ENCODE results near the gene ZNF57.
A peak's percentile ranks its signal among the peaks of the same experiment; 100 is the strongest.
"Not testable (repeated sequence)": the region's sequence is repeated elsewhere in the genome, so short reads cannot be mapped to it uniquely, and the experiment has no call there.

Gene ZNF57

DNA sequence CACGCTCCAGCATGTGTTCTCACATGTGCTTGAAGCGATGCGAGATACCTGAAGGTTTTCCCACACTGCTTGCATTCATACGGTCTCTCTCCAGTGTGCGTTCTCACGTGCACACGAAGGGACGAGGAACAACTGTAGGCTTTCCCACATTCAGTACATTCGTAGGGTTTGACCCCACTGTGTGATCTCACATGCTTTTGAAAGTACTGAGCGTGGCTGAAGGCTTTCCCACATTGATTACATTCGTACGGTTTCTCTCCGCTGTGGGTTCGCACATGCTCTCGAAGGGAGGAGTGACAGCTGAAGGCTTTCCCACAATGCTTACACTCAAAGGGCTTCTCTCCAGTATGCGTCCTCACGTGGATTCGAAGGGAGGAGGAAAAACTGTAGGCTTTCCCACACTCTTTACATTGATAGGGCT is 32.8 kb downstream of the ZNF57 start:
- peaks cover 86 to 94% (median 92%) of the 10 kb centered on the region in 11 experiments for H3K36me3 ChIP-seq
- no peak overlapping the region for H3K9ac ChIP-seq
- H3K4me2 ChIP-seq: no peak overlapping the region
- H3K27me3 ChIP-seq: peaks cover 0 to 4% (median 0%) of the 10 kb centered on the region in 11 experiments; a peak in 1 of 22 replicates
- H4K20me1 ChIP-seq: no peaks in the 10 kb centered on the region
- TF ChIP-seq Cebpa-rat (IDR thresholded peaks at IDR 0.05): no peak
- H3K27ac ChIP-seq: no peak overlapping the region
- peaks cover 93 to 95% (median 94%) of the 10 kb centered on the region in 11 experiments for H3K9me3 ChIP-seq (replicated peaks in 1 of 11)
- H3K4me3 ChIP-seq: peak overlapping the region in 9 of 10 experiments; percentile 27 to 49 (median 41); a peak in 19 of 20 replicates
- no peaks in the 10 kb centered on the region for H3K4me1 ChIP-seq

DNA sequence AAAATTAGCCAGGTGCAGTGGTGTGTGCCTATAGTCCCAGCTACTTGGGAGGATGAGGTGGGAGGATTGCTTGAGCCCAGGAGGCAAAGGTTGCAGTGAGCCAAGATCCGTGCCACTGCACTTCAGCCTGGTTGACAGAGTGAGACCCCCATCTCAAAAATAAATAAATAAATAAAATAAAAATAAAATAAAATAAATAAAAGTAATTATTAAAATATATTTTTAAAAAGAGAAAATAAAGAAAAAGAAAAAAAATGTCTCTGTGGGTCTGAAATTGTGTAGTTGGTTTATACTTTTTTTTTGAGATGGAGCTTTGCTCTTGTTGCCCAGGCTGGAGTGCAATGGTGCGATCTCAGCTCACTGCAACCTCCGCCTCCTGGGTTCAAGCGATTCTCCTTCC is 35.1 kb downstream of the ZNF57 start:
- not testable (repeated sequence) for H4K20me1 ChIP-seq, H3K9ac ChIP-seq, H3K27ac ChIP-seq, H3K4me2 ChIP-seq, H3K4me1 ChIP-seq, H3K27me3 ChIP-seq
- Histone ChIP-seq H3K9me3 (replicated peaks in 1 of 11) (peaks cover 92 to 100% (median 100%) of the 10 kb centered on the region in 11 experiments), H3K4me3 (peak overlapping the region in 7 of 10 experiments; percentile 25 to 43 (median 31); a peak in 10 of 20 replicates), H3K36me3 (peaks cover 89 to 100% (median 100%) of the 10 kb centered on the region in 11 experiments)

- peaks cover 13 to 26% (median 21%) of the 10 kb centered on the region in 10 experiments for H3K4me1 ChIP-seq
- H3K9ac ChIP-seq: peak overlapping the region in 1 of 11 experiments; percentile 89; a peak in 1 of 22 replicates
- H4K20me1 ChIP-seq: peaks cover 0 to 4% (median 0%) of the 10 kb centered on the region in 11 experiments; a peak in 1 of 22 replicates
- TF ChIP-seq Cebpa-rat (IDR thresholded peaks at IDR 0.05): no peak
- H3K27me3 ChIP-seq: no peaks in the 10 kb centered on the region
- H3K36me3 ChIP-seq: peaks cover 17 to 45% (median 35%) of the 10 kb centered on the region in 11 experiments
- peaks cover 20 to 46% (median 36%) of the 10 kb centered on the region in 11 experiments for H3K9me3 ChIP-seq (replicated peaks in 1 of 11)
- peak overlapping the region; percentile 91 to 99 (median 98) for H3K4me2 ChIP-seq
- peak overlapping the region in 1 of 11 experiments; percentile 89; a peak in 1 of 22 replicates for H3K27ac ChIP-seq
- H3K4me3 ChIP-seq: peak overlapping the region in 2 of 10 experiments; percentile 84 to 90; a peak in 4 of 20 replicates
Measured at GRCh38 chr19:2942928-2943640, 42.4 kb downstream of the ZNF57 start.

- H3K27ac ChIP-seq: peak overlapping the region; percentile 62 to 89 (median 81)
- H3K4me1 ChIP-seq: peaks cover 22 to 34% (median 30%) of the 10 kb centered on the region in 10 experiments
- H3K4me3 ChIP-seq: peak overlapping the region; percentile 76 to 95 (median 88)
- H3K4me2 ChIP-seq: peak overlapping the region; percentile 91 to 99 (median 98)
- TF ChIP-seq Cebpa-rat (IDR thresholded peaks at IDR 0.05): no peak
- no peaks in the 10 kb centered on the region for H3K27me3 ChIP-seq
- peaks cover 4 to 32% (median 22%) of the 10 kb centered on the region in 11 experiments for H3K36me3 ChIP-seq
- peaks cover 7 to 33% (median 23%) of the 10 kb centered on the region in 11 experiments for H3K9me3 ChIP-seq (replicated peaks in 1 of 11)
- peak overlapping the region; percentile 77 to 92 (median 86) for H3K9ac ChIP-seq
- H4K20me1 ChIP-seq: peaks cover 0 to 4% (median 0%) of the 10 kb centered on the region in 11 experiments; a peak in 1 of 22 replicates
Measured at GRCh38 chr19:2944403-2944774, 43.7 kb downstream of the ZNF57 start.

- peak within 1 kb of the TSS; percentile 91 to 99 (median 98) for H3K4me2 ChIP-seq
- peaks cover 25 to 38% (median 34%) of the 10 kb centered on the region in 10 experiments for H3K4me1 ChIP-seq
- H3K9ac ChIP-seq: peak within 1 kb of the TSS; percentile 77 to 92 (median 86)
- no peaks in the 10 kb centered on the region for H3K27me3 ChIP-seq
- peak within 1 kb of the TSS; percentile 62 to 89 (median 81) for H3K27ac ChIP-seq
- no peak for TF ChIP-seq Cebpa-rat (IDR thresholded peaks at IDR 0.05)
- peaks cover 0 to 26% (median 16%) of the 10 kb centered on the region in 11 experiments; a peak in 20 of 22 replicates for H3K36me3 ChIP-seq
- H3K9me3 ChIP-seq (replicated peaks in 1 of 11): peaks cover 1 to 27% (median 18%) of the 10 kb centered on the region in 11 experiments; a peak in 20 of 22 replicates
- H3K4me3 ChIP-seq: peak within 1 kb of the TSS; percentile 76 to 95 (median 88)
- peaks cover 0 to 4% (median 0%) of the 10 kb centered on the region in 11 experiments; a peak in 1 of 22 replicates for H4K20me1 ChIP-seq
Measured at GRCh38 chr19:2944775-2945574, 44.2 kb downstream of the ZNF57 start, which contains the start of gene ZNF77. ZNF77 (minus strand) TSS chr19:2944971; CDS start chr19:2944840, 131 bp downstream.

- TF ChIP-seq Cebpa-rat (IDR thresholded peaks at IDR 0.05): no peak
- peak overlapping the region; percentile 77 to 92 (median 86); a peak in 21 of 22 replicates for H3K9ac ChIP-seq
- peak overlapping the region; percentile 49 to 89 (median 81) for H3K27ac ChIP-seq
- H4K20me1 ChIP-seq: peaks cover 0 to 4% (median 0%) of the 10 kb centered on the region in 11 experiments; a peak in 1 of 22 replicates
- H3K4me3 ChIP-seq: peak overlapping the region; percentile 76 to 95 (median 88)
- no peaks in the 10 kb centered on the region for H3K27me3 ChIP-seq
- H3K9me3 ChIP-seq (replicated peaks in 1 of 11): peaks cover 0 to 20% (median 10%) of the 10 kb centered on the region in 11 experiments; a peak in 16 of 22 replicates
- H3K36me3 ChIP-seq: peaks cover 0 to 19% (median 10%) of the 10 kb centered on the region in 11 experiments; a peak in 14 of 22 replicates
- H3K4me2 ChIP-seq: peak overlapping the region; percentile 71 to 88 (median 81)
- peaks cover 25 to 38% (median 34%) of the 10 kb centered on the region in 10 experiments for H3K4me1 ChIP-seq
Measured at GRCh38 chr19:2945575-2946184, 45.0 kb downstream of the ZNF57 start.

DNA sequence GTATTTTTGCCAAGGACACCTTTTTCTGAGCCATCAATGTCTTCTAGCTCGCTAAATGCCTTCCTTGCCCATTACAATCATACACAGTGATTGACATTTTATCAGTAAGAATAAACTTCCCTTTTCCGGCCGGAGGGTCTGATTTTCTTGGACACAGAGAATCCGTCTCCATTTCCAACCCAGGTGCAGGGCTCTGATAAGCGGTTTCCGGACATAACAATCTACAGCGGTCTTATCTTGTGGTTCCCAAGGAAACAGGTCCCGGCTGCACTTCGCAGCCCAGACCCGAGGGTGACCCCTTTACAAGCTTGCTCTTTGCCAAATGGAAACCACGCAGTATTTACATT is 49.2 kb downstream of the ZNF57 start:
- peak overlapping the region; percentile 86 to 97 (median 93) for H3K27ac ChIP-seq
- no peaks in the 10 kb centered on the region for H3K36me3 ChIP-seq
- H3K27me3 ChIP-seq: no peaks in the 10 kb centered on the region
- TF ChIP-seq Cebpa-rat (IDR thresholded peaks at IDR 0.05): no peak
- H3K4me2 ChIP-seq: peak overlapping the region; percentile 85 to 99 (median 96)
- H3K9me3 ChIP-seq (replicated peaks in 1 of 11): no peaks in the 10 kb centered on the region
- H3K9ac ChIP-seq: peak overlapping the region; percentile 88 to 96 (median 90)
- H3K4me1 ChIP-seq: peaks cover 13 to 40% (median 31%) of the 10 kb centered on the region in 10 experiments
- H3K4me3 ChIP-seq: peak overlapping the region; percentile 75 to 95 (median 82)
- no peaks in the 10 kb centered on the region for H4K20me1 ChIP-seq

All from BLaER1 treated with 17β-estradiol and CSF1 and Interleukin-3, amounts not matched to agents 10 nM and 100 nM (cell line).